K562 (cell line): ENCODE results near the gene AGBL1. TPM values are rescaled to one million over a fixed set of nuclear protein-coding genes. Genes with fewer than 3 reads are reported as not detected.

ENCODE experiments used
- ASH1L ChIP-seq: fragments of 450-650 bp; IDR thresholded peaks from 2 replicates; pipeline ENCODE4 v1.6.1; 2018; ENCODE audit warnings: borderline replicate concordance, mild to moderate bottlenecking, low read depth; ENCODE audit not compliant: partially characterized antibody
- CTCF ChIP-seq, 3 experiments: IDR thresholded peaks in 2 of 3; conservative IDR thresholded peaks in 1 of 3; 2 replicates each; pipeline ENCODE4 v1.5.1; 2011 to 2012; ENCODE audit warnings: low read length in 3 of 3, mild to moderate bottlenecking in 3 of 3, control low read depth in 2 of 3, improper control_type of control experiment in 1 of 3, inconsistent platforms in 1 of 3, low read depth in 1 of 3, mixed read lengths in 1 of 3, moderate library complexity in 1 of 3; ENCODE audit not compliant: insufficient read depth in 2 of 3
- ID3 ChIP-seq, 2 experiments: fragments of 250-450 bp in 1 of 2; fragments of 450-650 bp in 1 of 2; sonication (Bioruptor Pico) in 1 of 2; IDR thresholded peaks; 2 replicates each; pipeline versions ENCODE4 v1.6.1 to v1.8.0; 2016 to 2021; ENCODE audit warnings: mild to moderate bottlenecking in 2 of 2, moderate library complexity in 2 of 2, missing compliant biosample characterization in 1 of 2, missing genetic modification characterization in 1 of 2
- IFI16 ChIP-seq: fragments of 250-450 bp; sonication (Bioruptor Pico); IDR thresholded peaks from 2 replicates; pipeline ENCODE4 v2.1.2; 2022; ENCODE audit warnings: mild to moderate bottlenecking, inconsistent platforms
- MYC ChIP-seq, 2 experiments: fragments of 250-450 bp in 1 of 2; sonication (Bioruptor Pico) in 1 of 2; IDR thresholded peaks; 2 replicates each; pipeline versions ENCODE4 v1.5.1 to v1.6.1; 2012 to 2021; ENCODE audit warnings: low read depth in 2 of 2, borderline replicate concordance in 1 of 2, improper control_type of control experiment in 1 of 2, low read length in 1 of 2, mild to moderate bottlenecking in 1 of 2, moderate library complexity in 1 of 2
- NR2C2 ChIP-seq, 2 experiments: fragments of 200-800 bp in 1 of 2; sonication (Bioruptor generic) in 1 of 2; sonication (generic) in 1 of 2; formaldehyde crosslinking in 1 of 2; IDR thresholded peaks; 2 replicates each; pipeline versions ENCODE4 v1.6.1 to v1.8.0; 2016 to 2022; ENCODE audit warnings: mild to moderate bottlenecking in 1 of 2, missing compliant biosample characterization in 1 of 2, missing genetic modification characterization in 1 of 2, missing genetic modification reagents in 1 of 2
- RAD21 ChIP-seq, 2 experiments: fragments of 250-450 bp in 1 of 2; fragments of 450-650 bp in 1 of 2; sonication (Bioruptor Pico) in 1 of 2; formaldehyde crosslinking in 1 of 2; IDR thresholded peaks in 1 of 2; conservative IDR thresholded peaks in 1 of 2; 2 replicates each; pipeline versions ENCODE4 v1.4.0 to v1.8.0; 2020 to 2022; ENCODE audit warnings: mild to moderate bottlenecking in 2 of 2, moderate library complexity in 1 of 2
- RBBP5 ChIP-seq: fragments of 200-600 bp; sonication (generic); IDR thresholded peaks from 2 replicates; pipeline ENCODE4 v1.6.1; 2012; ENCODE audit warnings: borderline replicate concordance, mild to moderate bottlenecking, low read length, control low read depth, inconsistent platforms; ENCODE audit not compliant: insufficient read depth, poor library complexity, severe bottlenecking
- RCOR1 ChIP-seq, 2 experiments: IDR thresholded peaks; 2 replicates each; pipeline ENCODE4 v1.6.1; 2012; ENCODE audit warnings: low read depth in 2 of 2, low read length in 2 of 2, borderline replicate concordance in 1 of 2, improper control_type of control experiment in 1 of 2
- RFX7 ChIP-seq: fragments of 250-450 bp; sonication (Bioruptor Pico); IDR thresholded peaks from 2 replicates; pipeline ENCODE4 v1.5.1; 2021; ENCODE audit warnings: mild to moderate bottlenecking
- SETDB1 ChIP-seq: IDR thresholded peaks from one replicate; pipeline ENCODE4 v1.6.1; 2012; ENCODE audit warnings: low read length, control low read depth, inconsistent platforms
- SMC3 ChIP-seq: conservative IDR thresholded peaks from 2 replicates; pipeline ENCODE4 v1.6.1; 2011; ENCODE audit warnings: low read depth, low read length, improper control_type of control experiment; ENCODE audit not compliant: insufficient read depth
- SRSF1 ChIP-seq: fragments of 200-400 bp; formaldehyde crosslinking; IDR thresholded peaks from 2 replicates; pipeline ENCODE4 v1.6.1; 2017; ENCODE audit warnings: mild to moderate bottlenecking, low read depth, low read length, moderate library complexity
- STAG1 ChIP-seq: sonication (generic); formaldehyde crosslinking; IDR thresholded peaks from 2 replicates; pipeline ENCODE4 v1.5.0; 2020; ENCODE audit warnings: missing genetic modification reagents, borderline replicate concordance
- USF2 ChIP-seq: sonication (generic); formaldehyde crosslinking; IDR thresholded peaks from 2 replicates; pipeline ENCODE4 v1.5.0; 2020; ENCODE audit warnings: missing genetic modification reagents
- polyA plus RNA-seq, 8 experiments: library from polyadenylated mRNA; depleted of rRNA in 4 of 8; stranded (reverse) in 5 of 8; unstranded in 3 of 8; fragments of >200 nt; fragmentation: Nextera tagmentation in 2 of 8; fragmentation: Illumina TruSeq in 1 of 8; extraction: Ambion mirVana in 2 of 8; extraction: Trizol in 1 of 8; gene quantifications; 2 replicates each; pipeline versions ENCODE4 v1.2.1 to v1.2.3, GENCODE V29; 2011 to 2014; ENCODE audit warnings: inconsistent platforms in 1 of 8, missing spikeins in 1 of 8
- total RNA-seq, 7 experiments: library from RNA; depleted of rRNA in 6 of 7; stranded (reverse); fragments of >200 nt in 6 of 7; fragmentation: Illumina TruSeq in 2 of 7; extraction: Trizol in 2 of 7; gene quantifications; 2 replicates each; pipeline versions ENCODE4 v1.2.1 to v1.2.3, GENCODE V29; 2011 to 2021; ENCODE audit warnings: low replicate concordance in 1 of 7

Gene AGBL1
- total and polyA plus RNA-seq, 9 of the 15 experiments (the other 6 are each of a cell fraction or from before 2014, with no cell fraction given), result not detected

GRCh38 chr15:86915811-86916331 lies 836.2 kb downstream of the AGBL1 start (continued):
- TF ChIP-seq CTCF (IDR thresholded peaks at IDR 0.05 in 2 of 3, conservative IDR thresholded peaks at IDR 0.05 in 1 of 3; ENCODE audit: insufficient read depth in 2 of 3, low read depth in 1 of 3, low read length in 3 of 3) (peak in 2 of 3 experiments; percentile 36 to 42; a peak in 2 of 6 replicates), NR2C2 (CRISPR knock-in tag; IDR thresholded peaks at IDR 0.05) (no peak), NR2C2 (tag; IDR thresholded peaks at IDR 0.05) (no peak), RAD21 (CRISPR knock-in tag; conservative IDR thresholded peaks at IDR 0.05 in 1 of 2, IDR thresholded peaks at IDR 0.05 in 1 of 2) (peak; percentile 33 to 45; a peak in 3 of 4 replicates), ASH1L (no peak), MYC (IDR thresholded peaks at IDR 0.05; ENCODE audit: low read depth, low read length) (no peak), MYC (CRISPR knock-in tag; IDR thresholded peaks at IDR 0.05; ENCODE audit: borderline replicate concordance, low read depth) (no peak), SMC3 (0 out of 2 replicates have a peak, but pooled peaks have one; percentile 14), RFX7 (CRISPR knock-in tag) (no peak), IFI16 (no peak), USF2 (no peak), SETDB1 (no peak), ID3 (CRISPR knock-in tag; IDR thresholded peaks at IDR 0.05) (no peak), ID3 (tag; IDR thresholded peaks at IDR 0.05) (no peak), STAG1 (CRISPR knock-in tag) (peak; percentile 29; the same call in 1 of the 2 replicates), RBBP5 (no peak), RCOR1 (IDR thresholded peaks at IDR 0.05; ENCODE audit: borderline replicate concordance in 1 of 2, low read depth in 2 of 2, low read length in 2 of 2) (no peak), SRSF1 (no peak)
